Renal cortex interstitium (tissue), 11 donors: ENCODE results near the gene MRM3. TPM values are rescaled to one million over a fixed set of nuclear protein-coding genes. Genes with fewer than 3 reads are reported as not detected.
A peak's percentile ranks its signal among the peaks of the same experiment; 100 is the strongest.
"Not testable (repeated sequence)": the region's sequence is repeated elsewhere in the genome, so short reads cannot be mapped to it uniquely, and the experiment has no call there.

Experiments used
- DNase-seq, 11 donors: peaks; one replicate each; pipeline ENCODE4 v3.0.0-alpha.2; 2013; ENCODE audit warnings: low read depth in 9 of 11, low spot score in 4 of 11; ENCODE audit errors: extremely low read depth in 1 of 11
- polyA plus RNA-seq, 3 donors: library from polyadenylated mRNA; unstranded; fragments of 120-200 nt; gene quantifications; one replicate each; pipeline ENCODE4 v1.2.1, GENCODE V29; 2013; ENCODE audit not compliant: insufficient read length in 3 of 3

MRM3 gene
- polyA plus RNA-seq, 3 donors: 20.0 to 20.7 (median 20.1) TPM

DNA sequence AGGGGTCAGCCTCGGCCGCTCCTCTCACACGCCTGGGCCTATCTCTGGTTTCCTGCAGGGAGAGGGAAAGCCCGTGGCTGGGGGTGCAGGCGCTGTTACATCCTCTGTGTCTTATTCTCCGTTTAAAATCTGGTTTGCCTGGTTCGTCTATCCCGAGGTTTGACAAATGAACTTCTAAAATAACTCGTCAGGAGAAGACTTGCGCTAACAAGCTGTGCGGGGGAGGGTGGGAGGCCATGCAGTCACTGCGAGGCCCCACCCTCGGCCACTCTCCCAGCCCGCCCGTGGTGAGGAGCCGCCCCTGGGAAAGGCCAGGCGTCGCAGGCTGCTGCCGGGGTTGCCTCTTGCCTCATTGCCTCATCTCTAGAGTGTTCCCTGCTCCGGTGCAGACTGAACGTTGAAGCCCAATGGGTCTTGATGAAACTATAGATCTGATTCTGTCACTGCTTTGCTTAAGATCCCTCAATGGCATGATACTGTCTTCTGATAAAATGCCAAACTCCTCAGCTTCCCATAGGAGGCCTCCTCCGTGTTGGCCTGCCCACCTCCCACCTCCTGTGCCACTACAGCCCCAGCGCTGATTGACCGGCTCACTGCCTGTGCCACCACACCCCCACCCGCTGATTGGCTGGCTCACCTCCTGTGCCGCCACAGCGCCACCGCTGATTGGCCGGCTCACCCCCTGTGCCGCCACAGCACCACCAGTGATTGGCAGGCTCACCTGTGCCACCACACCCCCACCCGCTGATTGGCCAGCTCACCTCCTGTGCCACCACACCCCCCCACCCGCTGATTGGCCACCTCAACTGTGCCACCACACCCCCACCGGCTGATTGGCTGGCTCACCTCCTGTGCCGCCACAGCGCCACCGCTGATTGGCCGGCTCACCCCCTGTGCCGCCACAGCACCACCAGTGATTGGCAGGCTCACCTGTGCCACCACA, 8.0 kb downstream of the MRM3 start:
- DNase-seq: peak in 2 of 11 donors; percentile 47 to 51

DNA sequence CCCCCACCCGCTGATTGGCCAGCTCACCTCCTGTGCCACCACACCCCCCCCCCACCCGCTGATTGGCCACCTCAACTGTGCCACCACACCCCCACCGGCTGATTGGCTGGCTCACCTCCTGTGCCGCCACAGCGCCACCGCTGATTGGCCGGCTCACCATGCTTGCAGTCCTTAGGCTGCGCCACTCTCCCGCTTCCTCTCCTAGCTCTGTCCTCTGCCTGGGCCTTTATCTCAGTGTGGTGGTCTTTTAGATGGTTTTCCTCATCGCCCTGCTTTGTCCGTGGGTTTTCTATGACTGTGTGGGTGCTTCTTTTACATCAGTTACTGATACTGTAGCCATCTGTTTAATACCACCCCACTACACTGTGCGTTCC, 8.7 kb downstream of the MRM3 start:
- not testable (repeated sequence) for DNase-seq

DNA sequence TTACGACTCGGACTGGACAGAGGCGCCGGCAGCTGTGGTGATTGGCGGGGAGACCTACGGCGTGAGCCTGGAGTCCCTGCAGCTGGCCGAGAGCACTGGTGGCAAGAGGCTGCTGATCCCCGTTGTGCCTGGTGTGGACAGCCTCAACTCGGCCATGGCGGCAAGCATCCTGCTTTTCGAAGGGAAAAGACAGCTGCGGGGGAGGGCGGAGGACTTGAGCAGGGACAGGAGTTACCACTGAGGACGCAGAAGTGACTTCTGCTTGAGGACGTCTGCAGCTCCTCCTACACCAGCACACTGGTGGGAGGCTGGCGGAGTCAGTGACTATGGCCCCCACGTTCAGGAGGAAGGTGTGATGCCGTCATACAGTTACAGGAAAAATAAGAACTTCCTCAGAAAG, 9.7 kb downstream of the MRM3 start:
- no peak for DNase-seq

DNA sequence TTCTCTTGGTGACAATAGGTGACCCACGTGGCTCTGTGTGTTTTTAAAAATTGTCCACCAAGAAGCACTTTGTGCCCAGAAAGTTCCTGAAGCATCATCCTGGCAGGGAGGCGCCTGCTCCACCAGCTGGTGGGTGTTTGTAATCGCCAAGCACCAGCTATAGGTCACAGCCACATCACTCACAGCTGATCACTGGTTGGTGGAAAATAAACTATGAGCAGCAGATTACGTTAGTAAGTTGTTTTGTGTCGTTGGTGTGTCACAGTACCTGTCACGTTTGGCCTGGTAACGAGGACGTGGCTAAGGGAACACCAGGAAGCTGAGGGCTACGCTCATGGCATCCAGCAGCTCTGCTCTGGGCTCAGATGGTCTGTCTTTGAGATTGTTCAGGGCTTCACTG, 10.1 kb downstream of the MRM3 start:
- DNase-seq: no peak

GRCh38 chr17:794876-795275, 12.7 kb downstream of the MRM3 start:
- peak; percentile 57 to 78 (median 72) for DNase-seq

GRCh38 chr17:795276-795675, 13.1 kb downstream of the MRM3 start:
- DNase-seq: no peak

- DNase-seq: no peak
Observed at GRCh38 chr17:795721-796120, 13.6 kb downstream of the MRM3 start.

DNA sequence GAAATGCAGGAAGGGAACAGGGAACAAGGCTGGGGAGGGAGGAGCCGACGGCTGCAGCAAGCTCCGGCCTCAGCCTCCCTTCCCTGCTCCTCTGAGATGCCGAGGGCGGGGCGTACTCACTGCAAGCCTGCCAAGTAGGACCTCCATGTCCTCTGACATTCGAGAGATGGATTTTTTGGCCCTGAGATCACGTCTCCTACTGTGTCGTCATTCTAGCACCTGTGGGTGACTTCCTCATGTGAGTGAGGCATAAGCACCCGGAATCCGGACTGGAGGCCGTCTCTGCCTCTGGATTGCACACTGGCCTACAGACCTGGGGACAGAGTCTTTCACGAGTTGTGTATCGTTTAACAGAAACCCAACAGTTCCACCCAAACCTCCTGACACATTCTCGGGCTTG, 14.5 kb downstream of the MRM3 start:
- no peak for DNase-seq

- no peak for DNase-seq
Observed at GRCh38 chr17:797236-797840, 15.2 kb downstream of the MRM3 start.

DNA sequence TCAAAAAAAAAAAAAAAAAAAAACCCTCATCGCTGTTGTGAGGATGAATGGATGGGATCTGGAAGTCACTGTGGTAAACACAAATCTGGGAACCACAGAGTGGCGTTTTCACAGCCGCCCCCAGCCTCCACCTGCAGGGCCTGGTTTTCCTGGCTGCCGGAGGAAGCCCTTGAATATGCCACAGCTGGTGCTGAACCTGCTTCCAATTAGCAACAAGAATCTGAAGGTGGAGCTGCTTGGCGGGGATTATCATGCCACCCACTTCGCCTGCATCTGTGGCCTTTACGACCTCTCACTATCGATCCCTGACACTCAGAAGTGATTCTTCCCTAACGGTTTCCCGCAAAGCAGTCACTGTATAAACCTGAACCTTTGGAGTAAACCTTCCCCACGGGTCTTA, 16.1 kb downstream of the MRM3 start:
- DNase-seq: no peak

DNA sequence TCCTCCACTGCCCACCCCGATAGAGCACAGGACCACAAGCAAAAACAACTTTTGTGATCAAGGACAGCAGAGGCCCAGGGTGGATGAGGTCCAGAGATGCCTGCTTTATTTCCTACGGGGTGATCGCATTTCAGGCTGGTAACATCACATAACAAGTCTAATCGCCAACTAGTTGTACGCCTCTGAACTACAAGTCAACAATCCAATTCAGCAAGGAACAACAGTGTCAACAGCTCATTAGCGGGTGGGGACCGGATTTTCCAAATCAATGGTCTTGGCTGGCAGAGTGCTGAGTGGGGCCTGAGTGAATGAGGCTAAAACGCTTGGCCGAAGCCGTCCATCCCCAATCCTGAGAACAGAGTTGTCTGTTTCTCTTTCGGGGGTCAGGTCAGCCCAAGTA, 17.1 kb downstream of the MRM3 start:
- no peak for DNase-seq

DNA sequence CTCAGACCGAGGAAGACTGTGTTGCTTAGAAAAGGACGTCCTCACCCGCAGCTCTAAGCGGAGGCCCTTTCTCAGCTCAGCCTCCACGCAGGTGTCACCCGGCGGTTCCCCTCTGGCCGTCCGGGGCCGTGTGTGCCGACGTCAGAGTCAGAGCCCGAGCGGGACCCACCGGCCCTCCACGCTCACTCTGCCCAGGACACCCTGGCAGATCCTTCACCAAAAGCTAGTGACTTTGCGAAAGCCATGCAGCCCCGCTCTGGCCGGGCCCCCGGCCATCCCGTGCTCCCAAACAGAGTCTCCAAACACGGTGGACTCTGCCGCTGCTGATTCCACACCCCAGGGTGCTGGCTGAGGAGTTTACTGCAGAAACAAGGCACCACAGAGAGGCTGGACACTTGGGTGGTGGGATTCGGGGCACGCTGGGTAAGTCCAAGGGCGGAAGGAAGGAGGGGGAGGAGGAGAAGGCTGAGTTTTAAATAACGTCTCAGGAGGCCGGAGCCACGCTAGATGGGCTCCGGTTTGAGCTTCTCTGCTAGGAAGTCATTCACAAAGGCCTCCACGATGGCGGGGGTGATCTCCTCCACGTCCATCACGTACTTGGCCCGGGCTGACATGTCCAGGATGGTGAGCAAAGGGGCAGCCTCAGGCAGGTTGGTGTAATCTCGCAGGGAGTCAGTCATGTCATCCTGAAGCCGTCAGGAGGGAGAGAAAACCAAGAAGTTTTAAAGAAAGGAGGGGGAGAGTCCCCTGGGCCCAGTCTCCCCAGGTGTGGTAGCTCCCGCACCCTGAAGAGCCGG, 18.5 kb downstream of the MRM3 start:
- no peak for DNase-seq

DNA sequence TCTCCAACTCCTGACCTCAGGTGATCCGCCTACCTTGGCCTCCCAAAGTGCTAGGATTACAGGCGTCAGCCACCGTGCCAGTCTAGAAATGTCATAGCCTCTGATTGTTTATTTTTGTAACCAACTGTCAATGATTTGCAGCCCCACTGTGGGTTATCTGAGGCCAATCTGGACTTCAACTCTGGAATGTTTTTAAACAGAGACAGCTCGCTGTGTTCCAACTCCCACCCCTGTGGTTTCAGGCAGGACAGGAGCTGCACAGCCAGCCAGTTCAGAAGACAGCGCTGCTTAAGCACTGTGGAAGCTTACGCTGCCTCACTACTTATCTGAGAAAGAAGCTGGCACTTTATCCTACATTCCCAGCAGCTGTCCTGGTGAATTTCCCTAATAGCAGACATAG, 19.5 kb downstream of the MRM3 start:
- no peak for DNase-seq

- DNase-seq: no peak
Observed at GRCh38 chr17:802481-802880, 20.3 kb downstream of the MRM3 start.

DNA sequence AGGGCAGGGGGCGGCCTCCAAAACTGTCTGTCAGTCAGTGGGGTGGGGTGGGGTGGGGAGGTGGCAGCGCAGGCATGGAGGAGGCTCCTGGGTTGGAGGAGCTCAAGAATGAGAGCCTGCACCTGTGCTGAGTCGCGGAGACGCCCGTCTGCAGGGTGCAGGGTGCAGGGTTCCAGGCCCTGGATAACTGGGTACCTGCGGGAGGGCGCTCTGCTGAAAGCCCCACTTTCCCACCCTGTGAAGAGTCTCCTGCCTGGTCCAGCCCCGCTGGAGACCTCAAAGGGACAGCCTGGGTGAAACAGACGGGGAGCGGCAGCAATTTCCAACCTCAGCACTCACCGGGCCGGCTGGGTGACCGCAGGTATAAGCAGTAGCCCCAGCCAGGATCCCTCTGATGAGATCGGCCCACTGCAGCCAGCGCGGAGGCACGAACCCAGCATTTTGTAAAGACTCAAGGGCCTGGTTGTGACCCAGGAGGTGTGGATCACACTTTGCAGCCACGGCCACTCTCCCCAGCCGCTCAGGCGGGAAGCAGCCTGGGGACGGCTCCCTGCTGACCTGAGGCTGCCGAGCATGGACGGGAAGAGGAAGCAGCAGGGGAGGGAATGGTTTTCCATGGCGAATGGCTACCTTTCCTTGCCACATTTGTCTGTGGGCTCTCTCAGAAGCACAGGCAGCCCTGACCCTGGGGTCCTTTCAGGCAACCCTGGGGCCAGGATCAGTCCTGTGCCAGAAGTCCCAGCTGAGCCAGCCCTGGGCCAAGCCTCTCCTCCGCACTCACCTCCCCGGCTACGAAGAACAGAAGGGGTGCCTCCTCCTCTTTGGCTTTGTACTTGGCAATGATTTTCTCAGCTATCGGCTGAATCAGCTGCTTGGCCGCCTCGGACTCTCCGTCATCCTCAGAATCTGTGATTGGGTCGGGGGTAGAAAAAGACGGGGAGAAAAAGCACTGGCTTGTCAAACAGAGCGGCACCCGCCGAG, 21.0 kb downstream of the MRM3 start:
- DNase-seq: no peak

GRCh38 chr17:804541-805435, 22.6 kb downstream of the MRM3 start:
- DNase-seq: no peak

DNA sequence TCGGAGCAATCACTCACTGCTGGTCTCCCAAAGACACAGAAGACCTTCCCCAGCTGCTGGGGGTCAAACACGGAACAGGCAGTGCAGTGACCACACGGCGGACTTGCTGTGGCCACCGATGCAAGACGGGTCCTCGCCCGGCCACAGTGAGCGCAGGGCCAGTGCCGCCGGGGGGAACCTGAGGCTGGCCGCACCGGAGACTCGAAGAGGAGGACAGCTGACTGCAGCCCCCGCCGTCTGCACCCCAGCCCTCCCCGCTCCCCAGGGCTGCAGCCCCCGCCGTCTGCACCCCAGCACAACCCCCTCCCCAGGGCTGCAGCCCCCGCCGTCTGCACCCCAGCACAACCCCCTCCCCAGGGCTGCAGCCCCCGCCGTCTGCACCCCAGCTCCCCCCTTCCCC, 23.7 kb downstream of the MRM3 start:
- DNase-seq: not testable (repeated sequence)

DNA sequence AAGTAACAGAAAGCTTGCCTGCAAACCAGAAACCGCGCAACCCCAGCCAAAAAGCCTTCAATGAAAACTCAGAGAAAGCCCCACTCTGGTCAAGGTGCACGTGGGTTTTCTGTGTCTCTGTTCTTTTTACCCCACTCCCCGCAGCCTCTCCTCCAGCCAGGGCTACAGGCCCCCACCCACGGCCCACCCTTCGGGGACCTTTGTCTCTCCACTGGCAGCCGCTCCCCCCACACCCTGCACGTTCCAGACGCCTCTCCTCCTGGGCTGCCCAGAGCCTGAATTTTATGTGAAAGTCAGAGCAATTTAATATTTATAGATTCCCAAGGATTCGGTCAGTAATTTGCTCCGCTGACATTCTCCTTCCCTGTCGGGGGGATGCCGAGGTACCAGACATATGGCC, 24.2 kb downstream of the MRM3 start:
- no peak for DNase-seq
